KMS-11 (cell line): Measurements from ENCODE around the gene DAB2IP.

Source experiments
- H2AFZ ChIP-seq: fragments of 200-600 bp; sonication (generic); 2 replicates; pipeline ENCODE4 v1.6.1; 2016; ENCODE audit warnings: antibody characterized with exemption, mixed run types, low read depth
- H3K27ac ChIP-seq: fragments of 200-600 bp; sonication (generic); 2 replicates; pipeline ENCODE4 v1.6.1; 2016; ENCODE audit warnings: mild to moderate bottlenecking, mixed run types
- H3K27me3 ChIP-seq: fragments of 200-600 bp; sonication (generic); 2 replicates; pipeline ENCODE4 v1.6.1; 2017; ENCODE audit warnings: mild to moderate bottlenecking, low read depth, mixed run types, moderate library complexity; ENCODE audit not compliant: insufficient read depth
- H3K36me3 ChIP-seq: fragments of 200-600 bp; sonication (generic); 2 replicates; pipeline ENCODE4 v1.6.1; 2017; ENCODE audit warnings: mild to moderate bottlenecking, mixed run types; ENCODE audit not compliant: insufficient read depth
- H3K4me1 ChIP-seq: fragments of 200-600 bp; sonication (generic); 2 replicates; pipeline ENCODE4 v1.6.1; 2016; ENCODE audit warnings: mild to moderate bottlenecking, low read depth, mixed run types; ENCODE audit not compliant: poor library complexity, severe bottlenecking
- H3K4me2 ChIP-seq: fragments of 200-600 bp; sonication (generic); 2 replicates; pipeline ENCODE4 v1.7.0; 2016; ENCODE audit warnings: mild to moderate bottlenecking, mixed run types
- H3K4me3 ChIP-seq: fragments of 200-600 bp; sonication (generic); IDR thresholded peaks from 2 replicates; pipeline ENCODE4 v1.6.1; 2017; ENCODE audit warnings: low read depth, low read length, mixed read lengths; ENCODE audit not compliant: insufficient read depth
- H3K79me2 ChIP-seq: fragments of 200-600 bp; sonication (generic); 2 replicates; pipeline ENCODE4 v1.6.1; 2016; ENCODE audit warnings: low read depth, mixed run types; ENCODE audit not compliant: insufficient read depth
- H3K9ac ChIP-seq: fragments of 200-600 bp; sonication (generic); 2 replicates; pipeline ENCODE4 v1.6.1; 2016; ENCODE audit warnings: mild to moderate bottlenecking, mixed run types
- H4K20me1 ChIP-seq: fragments of 200-600 bp; sonication (generic); 2 replicates; pipeline ENCODE4 v1.6.1; 2016; ENCODE audit warnings: mild to moderate bottlenecking, mixed run types; ENCODE audit not compliant: insufficient read depth
- TF ChIP-seq, protein P1 (sequence below): fragments of 200-600 bp; sonication (generic); conservative IDR thresholded peaks from 2 replicates; pipeline ENCODE4 v1.6.1; 2017; ENCODE audit warnings: low read depth, mild to moderate bottlenecking, antibody characterized with exemption, low read length, moderate library complexity, mixed read lengths

Gene DAB2IP

DNA sequence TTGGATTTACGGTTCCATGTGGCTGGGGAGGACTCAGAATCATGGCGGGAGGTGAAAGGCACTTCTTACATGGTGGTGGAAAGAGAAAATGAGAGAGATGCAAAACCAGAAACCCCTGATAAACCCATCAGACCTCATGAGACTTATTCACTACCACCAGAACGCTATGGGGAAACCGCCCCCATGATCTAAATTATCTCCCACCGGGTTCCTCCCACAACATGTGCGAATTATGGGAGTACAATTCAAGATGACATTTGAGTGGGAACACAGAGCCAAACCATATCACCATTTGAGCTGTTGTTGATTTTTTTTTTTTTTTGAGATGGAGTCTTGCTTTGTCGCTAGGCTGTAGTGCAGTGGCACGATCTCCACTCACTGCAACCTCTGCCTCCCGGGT lies 16.5 kb downstream of the DAB2IP start:
- TF ChIP-seq, protein P1, sequence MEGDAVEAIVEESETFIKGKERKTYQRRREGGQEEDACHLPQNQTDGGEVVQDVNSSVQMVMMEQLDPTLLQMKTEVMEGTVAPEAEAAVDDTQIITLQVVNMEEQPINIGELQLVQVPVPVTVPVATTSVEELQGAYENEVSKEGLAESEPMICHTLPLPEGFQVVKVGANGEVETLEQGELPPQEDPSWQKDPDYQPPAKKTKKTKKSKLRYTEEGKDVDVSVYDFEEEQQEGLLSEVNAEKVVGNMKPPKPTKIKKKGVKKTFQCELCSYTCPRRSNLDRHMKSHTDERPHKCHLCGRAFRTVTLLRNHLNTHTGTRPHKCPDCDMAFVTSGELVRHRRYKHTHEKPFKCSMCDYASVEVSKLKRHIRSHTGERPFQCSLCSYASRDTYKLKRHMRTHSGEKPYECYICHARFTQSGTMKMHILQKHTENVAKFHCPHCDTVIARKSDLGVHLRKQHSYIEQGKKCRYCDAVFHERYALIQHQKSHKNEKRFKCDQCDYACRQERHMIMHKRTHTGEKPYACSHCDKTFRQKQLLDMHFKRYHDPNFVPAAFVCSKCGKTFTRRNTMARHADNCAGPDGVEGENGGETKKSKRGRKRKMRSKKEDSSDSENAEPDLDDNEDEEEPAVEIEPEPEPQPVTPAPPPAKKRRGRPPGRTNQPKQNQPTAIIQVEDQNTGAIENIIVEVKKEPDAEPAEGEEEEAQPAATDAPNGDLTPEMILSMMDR: no peak
- no peaks in the 10 kb centered on the region for H4K20me1 ChIP-seq
- no peak overlapping the region for H3K4me2 ChIP-seq
- H3K36me3 ChIP-seq: no peaks in the 10 kb centered on the region
- H3K9ac ChIP-seq: no peak overlapping the region
- H3K79me2 ChIP-seq: no peaks in the 10 kb centered on the region
- H3K4me3 ChIP-seq: no peak overlapping the region
- H3K27ac ChIP-seq: no peak overlapping the region
- H3K27me3 ChIP-seq: no peaks in the 10 kb centered on the region
- H3K4me1 ChIP-seq: no peaks in the 10 kb centered on the region
- no peak overlapping the region for H2AFZ ChIP-seq

DNA sequence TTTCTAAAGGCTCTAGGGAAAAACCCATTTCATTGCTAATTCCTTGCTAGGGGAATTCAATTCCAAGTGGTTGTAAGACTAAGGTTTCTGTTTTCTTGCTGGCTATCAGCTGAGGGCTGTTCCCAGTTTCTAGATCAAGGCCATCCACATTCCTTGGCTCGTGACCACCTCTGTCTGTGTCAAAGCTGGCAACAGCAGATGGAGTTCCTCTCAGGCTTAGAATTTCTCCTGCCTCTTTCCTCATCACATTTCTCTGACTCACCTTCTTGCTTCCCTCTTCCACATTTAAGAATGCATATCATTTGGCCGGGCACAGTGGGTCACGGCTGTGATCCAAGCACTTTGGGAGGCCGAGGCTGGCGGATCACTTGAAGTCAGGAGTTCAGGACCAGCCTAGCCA lies 19.0 kb downstream of the DAB2IP start:
- no peak overlapping the region for H3K9ac ChIP-seq
- no peaks in the 10 kb centered on the region for H3K36me3 ChIP-seq
- H3K4me2 ChIP-seq: no peak overlapping the region
- TF ChIP-seq, protein P1: no peak
- no peaks in the 10 kb centered on the region for H3K4me1 ChIP-seq
- no peak overlapping the region for H3K27ac ChIP-seq
- no peaks in the 10 kb centered on the region for H3K27me3 ChIP-seq
- H3K79me2 ChIP-seq: no peaks in the 10 kb centered on the region
- no peak overlapping the region for H2AFZ ChIP-seq
- H3K4me3 ChIP-seq: no peak overlapping the region
- H4K20me1 ChIP-seq: no peaks in the 10 kb centered on the region

DNA sequence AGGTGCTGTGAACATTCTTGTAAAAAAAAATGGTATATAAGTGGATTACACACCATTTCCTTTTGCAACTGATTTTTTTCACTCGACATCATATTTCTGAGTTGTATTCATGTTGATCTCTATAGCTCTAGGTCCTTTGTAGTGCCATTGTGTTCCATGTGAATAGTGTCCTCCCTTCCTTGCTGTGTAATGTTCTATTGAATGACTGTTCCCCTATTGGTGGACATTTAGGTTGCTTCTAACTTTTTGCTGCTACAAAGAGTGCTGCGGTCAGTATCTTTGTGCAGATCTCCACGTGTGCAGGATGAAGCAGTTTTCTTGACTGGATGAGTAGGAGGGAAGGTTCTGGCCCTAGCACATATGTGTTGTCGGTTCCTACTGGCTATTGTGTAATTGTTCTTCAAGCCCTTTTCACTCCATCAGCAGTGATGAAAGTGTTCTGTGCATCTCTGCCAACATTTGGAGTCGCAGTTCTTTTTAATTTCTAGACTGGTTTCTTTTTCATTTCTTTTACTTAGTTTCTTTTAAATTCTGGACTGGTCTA lies 20.2 kb downstream of the DAB2IP start:
- H3K4me2 ChIP-seq: no peak overlapping the region
- H3K9ac ChIP-seq: no peak overlapping the region
- no peaks in the 10 kb centered on the region for H3K4me1 ChIP-seq
- H4K20me1 ChIP-seq: no peaks in the 10 kb centered on the region
- no peak overlapping the region for H2AFZ ChIP-seq
- no peaks in the 10 kb centered on the region for H3K79me2 ChIP-seq
- TF ChIP-seq, protein P1: no peak
- no peak overlapping the region for H3K27ac ChIP-seq
- H3K36me3 ChIP-seq: no peaks in the 10 kb centered on the region
- H3K27me3 ChIP-seq: no peaks in the 10 kb centered on the region
- no peak overlapping the region for H3K4me3 ChIP-seq

DNA sequence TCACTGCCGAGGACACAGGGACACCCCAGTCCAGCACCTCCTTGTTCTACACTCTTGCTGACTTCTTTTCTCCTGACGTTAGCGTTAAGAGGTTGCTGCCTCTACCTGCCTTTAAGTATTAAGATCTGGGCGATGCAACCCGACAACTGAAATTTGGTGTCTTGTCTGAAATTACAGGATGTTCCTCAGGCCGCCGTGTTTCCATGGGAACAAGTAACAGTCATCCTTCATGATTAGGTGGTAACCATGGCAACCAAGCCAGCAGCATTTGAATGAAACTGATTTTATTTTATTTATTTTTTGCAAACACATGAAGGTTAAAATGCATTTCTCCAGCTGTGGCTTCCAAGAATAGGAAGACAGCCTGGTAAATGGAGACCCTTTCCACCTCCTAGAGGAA lies 20.8 kb downstream of the DAB2IP start:
- Histone ChIP-seq H3K4me2 (no peak overlapping the region), H3K36me3 (no peaks in the 10 kb centered on the region), H3K79me2 (no peaks in the 10 kb centered on the region), H3K4me1 (no peaks in the 10 kb centered on the region), H3K9ac (no peak overlapping the region), H4K20me1 (no peaks in the 10 kb centered on the region), H3K27ac (no peak overlapping the region), H3K4me3 (no peak overlapping the region), H3K27me3 (no peaks in the 10 kb centered on the region), H2AFZ (no peak overlapping the region)
- TF ChIP-seq, protein P1: no peak
